ENCODE measurements around the gene PNMA6E.

Gene PNMA6E

DNA sequence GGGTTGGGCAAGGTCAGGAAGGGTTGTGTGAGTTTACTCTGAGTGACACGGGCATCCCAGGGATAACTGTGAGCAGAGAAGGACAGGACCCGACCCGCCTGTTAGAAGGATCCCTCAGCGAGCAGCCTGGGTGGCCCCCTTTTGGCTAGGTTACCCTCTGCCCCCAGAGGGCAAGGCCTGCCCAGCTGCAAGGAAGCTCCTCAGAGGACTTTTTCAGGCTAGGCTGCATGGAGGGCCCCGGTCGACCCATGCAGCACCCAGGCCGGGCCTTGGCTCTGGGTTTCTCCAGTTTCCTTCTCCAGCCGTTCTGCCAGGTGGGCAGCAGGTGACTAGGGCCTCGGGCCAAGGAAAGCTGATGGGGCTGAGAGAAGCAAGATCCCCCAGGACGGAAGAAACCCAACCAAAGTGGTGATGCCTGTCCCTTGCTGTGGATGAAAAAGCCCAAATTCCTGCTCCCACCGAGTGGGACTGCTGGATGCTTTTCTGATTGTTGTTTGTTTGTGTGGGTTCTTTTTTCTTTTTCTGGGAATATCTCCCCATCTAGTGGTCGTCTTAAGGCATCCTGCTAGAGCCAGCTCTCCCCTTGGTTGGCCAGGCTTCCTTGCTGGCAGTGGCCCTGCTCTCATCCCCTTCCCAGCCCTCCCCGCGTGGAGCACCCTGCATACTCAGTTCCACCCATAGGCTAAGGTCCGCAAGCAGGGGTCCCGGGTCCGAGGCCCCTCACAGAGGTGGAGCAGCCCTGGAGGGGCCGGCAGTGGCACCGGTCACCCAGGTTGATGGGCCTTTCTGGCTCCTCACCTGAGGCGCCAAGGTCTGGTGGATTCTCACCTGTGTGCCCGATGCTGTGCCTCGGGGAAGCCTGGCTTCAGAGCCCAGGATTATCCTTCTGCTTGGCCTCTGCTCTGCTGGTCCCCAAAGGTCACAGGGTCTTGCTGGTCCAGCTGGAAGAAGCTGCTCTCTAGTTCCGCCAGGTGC is 11.9 kb upstream of the PNMA6E start:
- no peaks in the 10 kb centered on the region for H3K36me3 ChIP-seq (ENCODE audit: insufficient read depth, low read length)
- H3K9ac ChIP-seq (ENCODE audit: insufficient read length): peak overlapping the region; percentile 37
- no peak for DNase-seq (ENCODE audit: low read depth, low spot score)
- H3K27ac ChIP-seq: no peak overlapping the region
- H3K4me3 ChIP-seq: peak overlapping the region; percentile 78
- TF ChIP-seq POLR2AphosphoS5 (IDR thresholded peaks at IDR 0.05; ENCODE audit: borderline replicate concordance, low read depth, low read length): no peak
- TF ChIP-seq FOXP2 (optimal IDR thresholded peaks at IDR 0.05; ENCODE audit: control extremely low read depth, extremely low read length, insufficient read depth): no peak
- TF ChIP-seq EZH2 (IDR thresholded peaks at IDR 0.05): no peak
- no peaks in the 10 kb centered on the region for H3K9me3 ChIP-seq (ENCODE audit: low read depth, low read length)

DNA sequence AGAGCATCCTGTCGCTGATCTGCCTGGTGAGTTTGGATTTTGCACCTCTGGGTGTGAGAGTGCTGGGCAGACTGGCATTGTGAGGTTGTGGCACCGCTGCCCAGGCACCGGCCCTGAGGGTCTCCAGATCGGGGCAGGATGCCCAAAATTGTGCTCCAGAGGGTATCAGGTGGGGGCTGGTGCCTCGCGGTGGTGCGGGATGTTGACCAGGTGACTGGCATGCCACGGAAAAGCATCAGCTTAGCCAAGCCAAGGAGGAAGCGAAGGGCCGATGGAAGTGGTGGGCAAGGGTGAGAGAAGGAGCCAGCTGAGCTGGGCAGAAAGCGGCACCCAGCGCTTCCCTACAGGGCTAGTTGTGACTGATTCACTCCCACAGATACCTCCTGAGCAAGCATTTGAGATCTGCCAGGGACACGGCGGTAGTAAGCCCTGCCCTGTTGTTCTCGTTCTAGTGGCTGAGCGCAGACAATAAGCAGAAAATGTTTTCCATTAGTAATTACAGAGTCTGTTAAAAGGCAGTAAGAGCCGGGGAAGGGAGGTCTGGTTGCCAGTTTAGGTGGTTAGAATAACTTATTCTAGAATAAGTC is 10.9 kb upstream of the PNMA6E start:
- H3K4me3 ChIP-seq: peak overlapping the region; percentile 78
- no peak overlapping the region for H3K27ac ChIP-seq
- H3K9me3 ChIP-seq (ENCODE audit: low read depth, low read length): no peaks in the 10 kb centered on the region
- no peak for TF ChIP-seq POLR2AphosphoS5 (IDR thresholded peaks at IDR 0.05; ENCODE audit: borderline replicate concordance, low read depth, low read length)
- no peak for TF ChIP-seq EZH2 (IDR thresholded peaks at IDR 0.05)
- TF ChIP-seq FOXP2 (optimal IDR thresholded peaks at IDR 0.05; ENCODE audit: control extremely low read depth, extremely low read length, insufficient read depth): no peak
- peak overlapping the region; percentile 61 for H3K9ac ChIP-seq (ENCODE audit: insufficient read length)
- no peaks in the 10 kb centered on the region for H3K36me3 ChIP-seq (ENCODE audit: insufficient read depth, low read length)
- DNase-seq (ENCODE audit: low read depth, low spot score): no peak

DNA sequence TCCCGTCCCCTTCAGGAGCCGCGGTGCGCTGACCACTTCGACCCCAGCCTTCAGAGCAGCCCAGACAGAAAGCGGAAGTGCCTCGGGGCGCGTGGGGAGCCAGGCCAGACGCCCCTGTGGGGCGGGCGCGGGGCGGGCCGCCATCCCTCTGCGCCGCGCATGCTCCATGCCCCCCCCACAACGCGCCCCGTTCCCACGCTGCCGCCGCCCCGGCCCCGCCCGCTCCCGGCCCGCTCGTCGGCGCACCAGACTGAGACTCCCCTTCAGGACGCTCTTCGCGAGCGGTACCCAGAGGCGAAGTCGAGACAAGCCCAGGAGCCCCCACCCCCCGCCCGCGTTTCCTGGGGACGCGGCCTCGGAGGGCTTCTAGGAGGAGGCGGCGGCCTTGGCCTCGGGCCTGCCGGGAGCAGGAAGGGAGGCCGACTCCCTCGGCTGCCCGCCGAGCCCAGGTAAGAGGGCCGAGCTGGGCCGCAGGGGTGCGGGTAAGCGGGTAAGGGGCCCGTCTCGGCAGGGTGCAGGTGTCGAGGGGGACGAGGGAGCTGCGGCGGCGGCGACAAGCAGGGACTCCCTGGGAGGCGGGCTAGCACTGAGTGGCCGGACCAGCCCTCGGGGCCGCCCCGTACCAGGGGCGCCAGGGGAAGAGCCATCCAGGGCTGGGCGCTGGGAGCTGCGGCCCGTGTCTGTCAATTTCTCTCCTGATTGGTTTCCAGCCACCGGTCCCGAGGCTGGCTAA is 10.3 kb upstream of the PNMA6E start, which contains the start of gene ZFP92:
ZFP92 (plus strand) TSS at position 218 of the 733 bp plus-strand sequence. CDS start 6,851 bp downstream, outside the sequence.
- no peaks in the 10 kb centered on the region for H3K36me3 ChIP-seq (ENCODE audit: insufficient read depth, low read length)
- H3K4me3 ChIP-seq: peak within 1 kb of the TSS; percentile 78
- H3K9me3 ChIP-seq (ENCODE audit: low read depth, low read length): no peaks in the 10 kb centered on the region
- peak within 1 kb of the TSS; percentile 64 for H3K9ac ChIP-seq (ENCODE audit: insufficient read length)
- TF ChIP-seq FOXP2 (optimal IDR thresholded peaks at IDR 0.05; ENCODE audit: control extremely low read depth, extremely low read length, insufficient read depth) (no peak), EZH2 (IDR thresholded peaks at IDR 0.05) (no peak), POLR2AphosphoS5 (IDR thresholded peaks at IDR 0.05; ENCODE audit: borderline replicate concordance, low read depth, low read length) (no peak)
- H3K27ac ChIP-seq: no peak within 1 kb of the TSS
- no peak for DNase-seq (ENCODE audit: low read depth, low spot score)

DNA sequence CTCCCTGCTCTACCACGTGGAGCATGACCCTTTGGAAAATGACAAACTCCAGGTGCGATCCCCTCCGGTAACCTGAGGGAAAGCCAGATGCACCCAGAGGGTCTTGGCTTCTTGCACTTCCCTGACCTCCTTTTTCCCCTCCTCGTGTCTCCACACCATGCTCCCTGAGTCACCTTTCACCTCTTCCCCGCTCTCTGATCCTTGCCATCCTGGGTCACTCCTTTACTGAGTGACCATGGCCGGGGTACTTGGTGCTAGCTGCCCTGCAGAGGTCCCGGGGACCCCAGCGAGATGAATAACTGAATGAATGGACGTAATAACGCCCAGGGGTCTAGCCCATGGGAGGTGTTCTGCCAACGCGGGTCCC is 9.7 kb upstream of the PNMA6E start:
- H3K9me3 ChIP-seq (ENCODE audit: low read depth, low read length): no peaks in the 10 kb centered on the region
- TF ChIP-seq POLR2AphosphoS5 (IDR thresholded peaks at IDR 0.05; ENCODE audit: borderline replicate concordance, low read depth, low read length): no peak
- TF ChIP-seq FOXP2 (optimal IDR thresholded peaks at IDR 0.05; ENCODE audit: control extremely low read depth, extremely low read length, insufficient read depth): no peak
- no peak for TF ChIP-seq EZH2 (IDR thresholded peaks at IDR 0.05)
- H3K9ac ChIP-seq (ENCODE audit: insufficient read length): peak overlapping the region; percentile 64
- no peak for DNase-seq (ENCODE audit: low read depth, low spot score)
- H3K36me3 ChIP-seq (ENCODE audit: insufficient read depth, low read length): no peaks in the 10 kb centered on the region
- H3K27ac ChIP-seq: no peak overlapping the region
- peak overlapping the region; percentile 78 for H3K4me3 ChIP-seq

DNA sequence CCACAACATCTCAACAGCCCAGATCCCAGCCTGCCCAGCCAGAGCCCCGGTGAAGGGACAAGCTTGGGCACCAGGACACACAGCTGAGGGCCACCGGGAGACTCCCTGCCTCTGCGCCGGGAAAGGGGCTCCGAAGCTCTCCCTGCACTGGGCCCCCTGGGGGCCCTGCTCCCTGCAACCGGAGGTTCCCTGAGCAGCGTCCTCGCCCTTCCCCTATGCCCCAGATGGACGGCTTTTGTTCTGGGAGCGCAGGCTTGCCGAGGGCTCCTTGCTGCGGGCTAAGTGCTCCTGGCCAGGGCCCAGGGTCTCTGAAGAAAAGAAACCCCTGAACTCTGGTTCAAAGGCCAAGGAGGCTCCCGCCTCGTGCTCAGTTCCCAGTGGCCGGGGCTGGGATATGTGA is 9.2 kb upstream of the PNMA6E start:
- H3K27ac ChIP-seq: no peak overlapping the region
- TF ChIP-seq EZH2 (IDR thresholded peaks at IDR 0.05) (no peak), FOXP2 (optimal IDR thresholded peaks at IDR 0.05; ENCODE audit: control extremely low read depth, extremely low read length, insufficient read depth) (no peak), POLR2AphosphoS5 (IDR thresholded peaks at IDR 0.05; ENCODE audit: borderline replicate concordance, low read depth, low read length) (no peak)
- H3K4me3 ChIP-seq: no peak overlapping the region
- DNase-seq (ENCODE audit: low read depth, low spot score): no peak
- no peaks in the 10 kb centered on the region for H3K9me3 ChIP-seq (ENCODE audit: low read depth, low read length)
- no peak overlapping the region for H3K9ac ChIP-seq (ENCODE audit: insufficient read length)
- H3K36me3 ChIP-seq (ENCODE audit: insufficient read depth, low read length): no peaks in the 10 kb centered on the region

- H3K4me3 ChIP-seq: no peak overlapping the region
- H3K9ac ChIP-seq (ENCODE audit: insufficient read length): no peak overlapping the region
- H3K27ac ChIP-seq: no peak overlapping the region
- H3K9me3 ChIP-seq (ENCODE audit: low read depth, low read length): no peaks in the 10 kb centered on the region
- no peak for DNase-seq (ENCODE audit: low read depth, low spot score)
- TF ChIP-seq FOXP2 (optimal IDR thresholded peaks at IDR 0.05; ENCODE audit: control extremely low read depth, extremely low read length, insufficient read depth) (no peak), POLR2AphosphoS5 (IDR thresholded peaks at IDR 0.05; ENCODE audit: borderline replicate concordance, low read depth, low read length) (no peak), EZH2 (IDR thresholded peaks at IDR 0.05) (no peak)
- H3K36me3 ChIP-seq (ENCODE audit: insufficient read depth, low read length): no peaks in the 10 kb centered on the region
Measured at GRCh38 chrX:153409414-153410101, 8.4 kb upstream of the PNMA6E start.

- no peak for TF ChIP-seq EZH2 (IDR thresholded peaks at IDR 0.05)
- TF ChIP-seq POLR2AphosphoS5 (IDR thresholded peaks at IDR 0.05; ENCODE audit: borderline replicate concordance, low read depth, low read length): no peak
- TF ChIP-seq FOXP2 (optimal IDR thresholded peaks at IDR 0.05; ENCODE audit: control extremely low read depth, extremely low read length, insufficient read depth): no peak
- Histone ChIP-seq H3K4me3 (no peak overlapping the region), H3K9ac (ENCODE audit: insufficient read length) (no peak overlapping the region), H3K36me3 (ENCODE audit: insufficient read depth, low read length) (no peaks in the 10 kb centered on the region), H3K27ac (no peak overlapping the region), H3K9me3 (ENCODE audit: low read depth, low read length) (no peaks in the 10 kb centered on the region)
- no peak for DNase-seq (ENCODE audit: low read depth, low spot score)
Measured at GRCh38 chrX:153408871-153409351, 7.8 kb upstream of the PNMA6E start.

Measured in SK-N-MC (cell line).